NT2/D1 (cell line): Measurements from ENCODE around the gene DNAJA2.
"Not testable (repeated sequence)": the region's sequence is repeated elsewhere in the genome, so short reads cannot be mapped to it uniquely, and the experiment has no call there.

Source experiments
- DNase-seq: peaks from one replicate; pipeline ENCODE4 v3.0.0-alpha.2; 2011; ENCODE audit warnings: low read depth, low spot score
- H3K27me3 ChIP-seq: 2 replicates; pipeline ENCODE4 v1.6.0; 2011; ENCODE audit warnings: mild to moderate bottlenecking; ENCODE audit not compliant: insufficient read length, insufficient read depth
- H3K36me3 ChIP-seq: 2 replicates; pipeline ENCODE4 v1.6.1; 2011; ENCODE audit warnings: mild to moderate bottlenecking, low read length, mixed read lengths; ENCODE audit not compliant: insufficient read depth, insufficient read length
- H3K4me1 ChIP-seq: 2 replicates; pipeline ENCODE4 v1.5.1; 2011; ENCODE audit not compliant: insufficient read depth, insufficient read length
- H3K4me3 ChIP-seq: 2 replicates; pipeline ENCODE4 v1.5.1; 2011; ENCODE audit warnings: low read depth; ENCODE audit not compliant: insufficient read length
- H3K9ac ChIP-seq: 2 replicates; pipeline ENCODE4 v1.6.0; 2011; ENCODE audit warnings: low read depth; ENCODE audit not compliant: insufficient read length
- H3K9me3 ChIP-seq: 2 replicates; pipeline ENCODE4 v1.5.1; 2011; ENCODE audit warnings: mild to moderate bottlenecking, low read length; ENCODE audit not compliant: insufficient read depth
- SUZ12 ChIP-seq: IDR thresholded peaks from 2 replicates; pipeline ENCODE4 v1.6.1; 2011; ENCODE audit not compliant: insufficient read length, insufficient read depth; ENCODE audit errors: extremely low read depth
- YY1 ChIP-seq: IDR thresholded peaks from 2 replicates; pipeline ENCODE4 v1.6.1; 2011; ENCODE audit not compliant: insufficient read length, insufficient read depth
- ZNF274 ChIP-seq: IDR thresholded peaks from 2 replicates; pipeline ENCODE4 v1.6.1; 2011; ENCODE audit warnings: mild to moderate bottlenecking, low read depth, low read length

Gene DNAJA2

GRCh38 chr16:46954562-46954961 lies 18.9 kb downstream of the DNAJA2 start:
- Histone ChIP-seq H3K4me1 (no peaks in the 10 kb centered on the region), H3K36me3 (peaks cover 50% of the 10 kb centered on the region), H3K9me3 (no peaks in the 10 kb centered on the region), H3K4me3 (no peak overlapping the region), H3K9ac (no peak overlapping the region), H3K27me3 (no peaks in the 10 kb centered on the region)
- DNase-seq: no peak
- TF ChIP-seq YY1: no peak
- TF ChIP-seq ZNF274: no peak
- TF ChIP-seq SUZ12: no peak

GRCh38 chr16:46950009-46950408 lies 23.5 kb downstream of the DNAJA2 start:
- Histone ChIP-seq H3K4me1 (no peaks in the 10 kb centered on the region), H3K9me3 (no peaks in the 10 kb centered on the region), H3K27me3 (no peaks in the 10 kb centered on the region), H3K9ac (no peak overlapping the region), H3K36me3 (peaks cover 7% of the 10 kb centered on the region), H3K4me3 (no peak overlapping the region)
- TF ChIP-seq SUZ12 (no peak), ZNF274 (no peak)
- DNase-seq: no peak

GRCh38 chr16:46949241-46949892 lies 24.1 kb downstream of the DNAJA2 start:
- no peaks in the 10 kb centered on the region for H3K4me1 ChIP-seq
- no peak for DNase-seq
- no peak overlapping the region for H3K9ac ChIP-seq
- H3K36me3 ChIP-seq: peaks cover 2% of the 10 kb centered on the region
- TF ChIP-seq YY1 (no peak), SUZ12 (no peak), ZNF274 (no peak)
- H3K4me3 ChIP-seq: no peak overlapping the region
- no peaks in the 10 kb centered on the region for H3K9me3 ChIP-seq
- no peaks in the 10 kb centered on the region for H3K27me3 ChIP-seq

GRCh38 chr16:46948548-46949166 lies 24.8 kb downstream of the DNAJA2 start:
- Histone ChIP-seq H3K4me1 (no peaks in the 10 kb centered on the region), H3K9me3 (no peaks in the 10 kb centered on the region), H3K27me3 (no peaks in the 10 kb centered on the region), H3K36me3 (no peaks in the 10 kb centered on the region), H3K9ac (no peak overlapping the region), H3K4me3 (no peak overlapping the region)
- TF ChIP-seq SUZ12 (no peak), YY1 (no peak), ZNF274 (no peak)
- DNase-seq: no peak

- TF ChIP-seq YY1: no peak
- no peak for TF ChIP-seq ZNF274
- no peak for TF ChIP-seq SUZ12
- peak; percentile 20 for DNase-seq
- no peaks in the 10 kb centered on the region for H3K36me3 ChIP-seq
- no peaks in the 10 kb centered on the region for H3K9me3 ChIP-seq
- H3K27me3 ChIP-seq: no peaks in the 10 kb centered on the region
- H3K4me3 ChIP-seq: no peak overlapping the region
- H3K9ac ChIP-seq: no peak overlapping the region
- H3K4me1 ChIP-seq: peaks cover 2% of the 10 kb centered on the region
These were observed 25.4 kb downstream of the DNAJA2 start for GRCh38 chr16:46947900-46948547.

- not testable (repeated sequence) for H3K9me3 ChIP-seq, DNase-seq, H3K4me3 ChIP-seq, H3K4me1 ChIP-seq, H3K9ac ChIP-seq, H3K27me3 ChIP-seq, H3K36me3 ChIP-seq
These were observed 28.8 kb downstream of the DNAJA2 start for GRCh38 chr16:46944713-46945112.

GRCh38 chr16:46937536-46937935 lies 35.9 kb downstream of the DNAJA2 start:
- Histone ChIP-seq H3K9me3 (no peaks in the 10 kb centered on the region), H3K27me3 (no peaks in the 10 kb centered on the region), H3K36me3 (no peaks in the 10 kb centered on the region), H3K9ac (no peak overlapping the region), H3K4me1 (no peaks in the 10 kb centered on the region), H3K4me3 (no peak overlapping the region)
- no peak for DNase-seq
- TF ChIP-seq SUZ12: no peak
- no peak for TF ChIP-seq ZNF274
- TF ChIP-seq YY1: no peak
